Lung (tissue), 12 donors: ENCODE results near the gene PARP1. TPM values are rescaled to one million over a fixed set of nuclear protein-coding genes. Genes with fewer than 3 reads are reported as not detected.

ENCODE experiments used
- ATAC-seq: fragments of 200-7000 bp; cut with Tn5 transposase; one replicate; pipeline ENCODE4 v1.9.1; 2020; ENCODE audit warnings: moderate number of reproducible peaks; ENCODE audit not compliant: insufficient read depth, low FRiP score
- DNase-seq, 3 donors: peaks; one replicate each; pipeline ENCODE4 v3.0.0-alpha.2; 2013 to 2017
- H3K27ac ChIP-seq, 2 donors: one replicate each; pipeline ENCODE4 v1.5.1; 2013; ENCODE audit warnings: mild to moderate bottlenecking in 2 of 2, moderate library complexity in 2 of 2, control low read depth in 1 of 2, inconsistent platforms in 1 of 2, low read depth in 1 of 2, low read length in 1 of 2
- H3K27me3 ChIP-seq, 3 donors: one replicate each; pipeline ENCODE4 v1.5.1; 2013; ENCODE audit warnings: low read length in 2 of 3; ENCODE audit not compliant: control insufficient read depth in 3 of 3, insufficient read depth in 3 of 3
- H3K36me3 ChIP-seq, 4 donors: one replicate each; pipeline ENCODE4 v1.5.1; 2013; ENCODE audit warnings: low read length in 4 of 4, mild to moderate bottlenecking in 1 of 4, moderate library complexity in 1 of 4; ENCODE audit not compliant: control insufficient read depth in 4 of 4, insufficient read depth in 4 of 4
- H3K4me1 ChIP-seq, 5 donors: one replicate each; pipeline ENCODE4 v1.5.1; 2013; ENCODE audit warnings: low read length in 5 of 5, mild to moderate bottlenecking in 2 of 5, moderate library complexity in 1 of 5; ENCODE audit not compliant: control insufficient read depth in 5 of 5, insufficient read depth in 5 of 5
- H3K4me3 ChIP-seq: one replicate; pipeline ENCODE4 v1.5.1; 2013; ENCODE audit warnings: mild to moderate bottlenecking, control low read depth, moderate library complexity
- H3K9ac ChIP-seq, 2 donors: one replicate each; pipeline ENCODE4 v1.5.1; 2013; ENCODE audit warnings: low read length in 2 of 2, control low read depth in 1 of 2; ENCODE audit not compliant: insufficient read depth in 1 of 2
- H3K9me3 ChIP-seq, 4 donors: one replicate each; pipeline ENCODE4 v1.5.1; 2013; ENCODE audit warnings: low read length in 3 of 4, mild to moderate bottlenecking in 1 of 4, moderate library complexity in 1 of 4; ENCODE audit not compliant: control insufficient read depth in 4 of 4, insufficient read depth in 3 of 4
- WGBS, 2 donors: extraction: QIAGEN DNeasy Blood & Tissue Kit; methylation state at CpG; one replicate each; pipeline ENCODE4 v1.1.7; 2013; 5-methylcytosine and 5-hydroxymethylcytosine counted together
- polyA plus RNA-seq, 2 donors: library from polyadenylated mRNA; stranded (reverse); fragments of 200-250 nt; gene quantifications; one replicate each; pipeline ENCODE4 v1.2.1, GENCODE V29; 2013
- total RNA-seq, 2 donors: library from RNA; depleted of rRNA in 1 of 2; stranded (reverse); fragments of >200 nt in 1 of 2; gene quantifications; one replicate each; pipeline ENCODE4 v1.2.1, GENCODE V29; 2014 to 2021
- TF ChIP-seq, protein P1 (sequence below): IDR thresholded peaks from 2 replicates; pipeline ENCODE4 v1.5.1; 2012; ENCODE audit warnings: mild to moderate bottlenecking; ENCODE audit errors: control extremely low read depth, extremely low read depth
- donor health status: control.
- donor health status: control.
- donor health status: Bipolar disorder and iron deficiency.
- donor health status: healthy.
- donor health status: DM: yes; HTN: yes; CAD: no.

Gene PARP1
- total and polyA plus RNA-seq, 4 donors: 17.2 to 76.4 (median 51.1) TPM

DNA sequence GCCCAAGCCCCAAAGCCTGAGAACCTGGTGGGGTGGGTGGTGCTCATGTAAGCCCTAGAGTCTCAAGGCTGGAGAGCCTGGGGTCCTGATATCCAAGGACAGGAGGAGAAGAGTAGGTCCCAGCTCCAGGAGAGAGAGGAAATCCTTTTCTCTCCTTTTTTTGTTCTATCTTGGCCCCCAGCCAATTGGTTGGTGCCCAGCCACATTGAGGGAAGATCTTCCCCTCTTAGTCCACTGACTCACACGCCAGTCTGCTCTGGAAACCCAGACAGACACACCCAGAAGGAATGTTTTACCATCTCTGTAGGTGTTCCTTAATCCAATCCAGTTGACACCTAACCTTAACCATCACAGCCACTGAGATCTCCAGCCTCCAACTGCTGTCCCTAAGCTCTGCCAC is 82.7 kb downstream of the PARP1 start:
- DNase-seq (no peak), ATAC-seq (no peak)
- WGBS, 2 donors: 52 to 71% methylated on average over 1 of the region's 1 CpG
- Histone ChIP-seq H3K4me3 (no peak overlapping the region), H3K27me3 (peaks cover 0 to 4% (median 0%) of the 10 kb centered on the region in 3 donors), H3K9me3 (no peaks in the 10 kb centered on the region), H3K36me3 (no peaks in the 10 kb centered on the region), H3K9ac (no peak overlapping the region), H3K27ac (no peak overlapping the region), H3K4me1 (peaks cover 0 to 1% (median 0%) of the 10 kb centered on the region in 5 donors)
- TF ChIP-seq, protein P1, sequence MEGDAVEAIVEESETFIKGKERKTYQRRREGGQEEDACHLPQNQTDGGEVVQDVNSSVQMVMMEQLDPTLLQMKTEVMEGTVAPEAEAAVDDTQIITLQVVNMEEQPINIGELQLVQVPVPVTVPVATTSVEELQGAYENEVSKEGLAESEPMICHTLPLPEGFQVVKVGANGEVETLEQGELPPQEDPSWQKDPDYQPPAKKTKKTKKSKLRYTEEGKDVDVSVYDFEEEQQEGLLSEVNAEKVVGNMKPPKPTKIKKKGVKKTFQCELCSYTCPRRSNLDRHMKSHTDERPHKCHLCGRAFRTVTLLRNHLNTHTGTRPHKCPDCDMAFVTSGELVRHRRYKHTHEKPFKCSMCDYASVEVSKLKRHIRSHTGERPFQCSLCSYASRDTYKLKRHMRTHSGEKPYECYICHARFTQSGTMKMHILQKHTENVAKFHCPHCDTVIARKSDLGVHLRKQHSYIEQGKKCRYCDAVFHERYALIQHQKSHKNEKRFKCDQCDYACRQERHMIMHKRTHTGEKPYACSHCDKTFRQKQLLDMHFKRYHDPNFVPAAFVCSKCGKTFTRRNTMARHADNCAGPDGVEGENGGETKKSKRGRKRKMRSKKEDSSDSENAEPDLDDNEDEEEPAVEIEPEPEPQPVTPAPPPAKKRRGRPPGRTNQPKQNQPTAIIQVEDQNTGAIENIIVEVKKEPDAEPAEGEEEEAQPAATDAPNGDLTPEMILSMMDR: no peak

GRCh38 chr1:226324479-226324878 is 83.4 kb downstream of the PARP1 start:
- H3K27ac ChIP-seq: no peak overlapping the region
- TF ChIP-seq, protein P1: no peak
- H3K9me3 ChIP-seq: no peaks in the 10 kb centered on the region
- no peak overlapping the region for H3K4me3 ChIP-seq
- peaks cover 0 to 1% (median 0%) of the 10 kb centered on the region in 5 donors for H3K4me1 ChIP-seq
- peaks cover 0 to 4% (median 0%) of the 10 kb centered on the region in 3 donors for H3K27me3 ChIP-seq
- DNase-seq: no peak
- H3K9ac ChIP-seq: no peak overlapping the region
- H3K36me3 ChIP-seq: no peaks in the 10 kb centered on the region
- ATAC-seq: no peak

DNA sequence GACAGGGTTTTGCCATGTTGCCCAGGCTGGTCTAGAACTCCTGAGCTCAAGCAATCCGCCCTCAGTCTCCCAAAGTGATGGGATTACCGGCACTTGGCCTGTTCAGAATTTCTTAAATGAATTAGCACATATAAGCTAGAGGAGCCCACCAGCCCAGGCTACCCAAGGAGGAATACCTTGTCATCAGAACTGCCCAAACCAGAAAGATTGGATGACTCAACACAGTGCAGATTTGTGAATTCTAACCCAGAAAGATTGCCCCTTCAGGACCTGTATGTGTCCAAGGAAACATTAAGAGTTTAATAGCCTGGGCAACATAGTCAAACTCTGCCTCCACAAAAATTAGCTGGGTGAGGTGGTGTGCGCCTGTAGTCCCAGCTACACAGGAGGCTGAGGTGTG is 84.9 kb downstream of the PARP1 start:
- H3K4me3 ChIP-seq: no peak overlapping the region
- no peaks in the 10 kb centered on the region for H3K9me3 ChIP-seq
- H3K27ac ChIP-seq: no peak overlapping the region
- H3K9ac ChIP-seq: no peak overlapping the region
- 88 to 94% methylated on average over 3 of the region's 3 CpGs for WGBS, 2 donors
- TF ChIP-seq, protein P1: no peak
- H3K27me3 ChIP-seq: peaks cover 0 to 4% (median 0%) of the 10 kb centered on the region in 3 donors
- ATAC-seq (no peak), DNase-seq (peak in 1 of 3 donors; percentile 7)
- peaks cover 0 to 1% (median 0%) of the 10 kb centered on the region in 5 donors for H3K4me1 ChIP-seq
- no peaks in the 10 kb centered on the region for H3K36me3 ChIP-seq

DNA sequence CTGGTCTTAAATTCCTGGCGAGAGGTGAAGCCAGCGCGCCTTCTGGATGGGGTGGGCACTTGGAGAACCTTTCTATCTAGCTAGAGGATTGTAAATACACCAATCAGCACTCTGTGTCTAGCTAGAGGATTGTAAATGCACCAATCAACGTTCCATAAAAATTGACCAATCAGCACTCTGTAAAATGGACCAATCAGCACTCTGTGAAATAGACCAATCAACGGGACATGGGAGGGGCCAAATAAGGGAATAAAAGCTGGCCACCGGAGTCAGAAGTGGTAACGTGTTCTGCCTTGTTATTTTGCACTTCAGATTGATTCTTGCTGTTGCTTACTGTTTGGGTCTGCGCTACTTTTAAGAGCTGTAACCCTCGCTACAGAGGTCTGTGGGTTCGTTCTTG is 87.0 kb downstream of the PARP1 start:
- ATAC-seq (no peak), DNase-seq (no peak)
- Histone ChIP-seq H3K27me3 (peaks cover 0 to 4% (median 0%) of the 10 kb centered on the region in 3 donors), H3K9ac (no peak overlapping the region), H3K9me3 (no peaks in the 10 kb centered on the region), H3K4me3 (no peak overlapping the region), H3K27ac (no peak overlapping the region), H3K36me3 (no peaks in the 10 kb centered on the region), H3K4me1 (no peaks in the 10 kb centered on the region)
- TF ChIP-seq, protein P1: no peak
- WGBS, 2 donors: 93% methylated on average over 10 of the region's 10 CpGs
